Measurements from ENCODE around the gene LYRM4.

The LYRM4 gene

DNA sequence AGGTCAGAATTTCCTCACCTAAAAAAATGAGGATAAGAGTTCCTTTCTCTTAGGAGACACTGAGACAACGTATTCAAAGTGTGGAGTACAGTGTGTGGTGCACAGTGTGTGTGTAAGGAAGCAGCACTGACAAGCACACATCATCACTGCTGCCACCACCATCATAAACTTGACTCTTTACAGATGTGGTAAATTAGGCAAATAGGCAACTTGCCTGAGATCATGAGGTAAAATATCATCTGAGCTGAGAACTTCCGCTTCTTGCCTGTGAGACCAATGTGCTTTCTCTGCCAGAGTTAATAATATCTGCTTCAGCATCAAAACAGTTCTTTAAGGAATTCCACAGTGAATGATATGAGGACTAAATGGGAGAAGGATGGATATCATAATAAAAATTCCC, 52.7 kb downstream of the LYRM4 start:
- peaks cover 49% of the 10 kb centered on the region for H3K36me3 Mint-ChIP-seq
- H3K27ac Mint-ChIP-seq = peak overlapping the region; percentile 48
- H3K27me3 Mint-ChIP-seq = no peaks in the 10 kb centered on the region
- H3K4me1 Mint-ChIP-seq = peaks cover 19% of the 10 kb centered on the region
- no peak overlapping the region for H3K4me3 Mint-ChIP-seq
- no peaks in the 10 kb centered on the region for H3K9me3 Mint-ChIP-seq
- ATAC-seq = peak; percentile 86

DNA sequence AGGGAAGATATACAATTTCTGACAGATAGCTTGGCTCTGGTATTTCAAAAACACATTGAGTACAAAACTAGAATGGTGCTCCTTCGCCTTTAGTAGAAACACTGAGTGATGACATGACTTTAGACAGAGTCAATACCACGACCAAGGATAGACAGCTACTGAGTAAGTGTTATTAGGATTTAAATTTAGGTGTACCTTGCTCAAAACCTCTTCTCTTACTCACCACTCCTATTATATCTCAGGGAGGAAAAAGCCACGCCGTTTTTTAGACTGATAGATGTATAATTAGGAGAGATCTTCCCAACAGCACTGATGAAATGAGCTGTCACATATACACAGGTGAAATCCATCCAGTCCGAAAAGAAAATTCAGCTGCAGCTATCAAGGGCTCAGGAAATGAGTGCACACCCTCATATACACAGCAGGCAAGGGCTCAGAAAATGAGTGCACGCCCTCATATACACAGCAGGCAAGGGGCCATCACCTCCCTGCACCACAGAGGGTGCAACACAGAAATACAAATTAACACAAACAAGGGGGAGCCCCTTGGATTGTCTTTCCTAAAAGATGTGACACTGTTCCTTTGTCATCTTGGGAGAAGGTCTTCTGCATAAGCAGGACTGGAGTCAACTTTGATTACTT, 53.7 kb downstream of the LYRM4 start:
- H3K4me1 Mint-ChIP-seq = peaks cover 19% of the 10 kb centered on the region
- H3K4me3 Mint-ChIP-seq = no peak overlapping the region
- ATAC-seq = no peak
- H3K27me3 Mint-ChIP-seq = no peaks in the 10 kb centered on the region
- H3K27ac Mint-ChIP-seq = peak overlapping the region; percentile 48
- H3K9me3 Mint-ChIP-seq = no peaks in the 10 kb centered on the region
- H3K36me3 Mint-ChIP-seq = peaks cover 39% of the 10 kb centered on the region

DNA sequence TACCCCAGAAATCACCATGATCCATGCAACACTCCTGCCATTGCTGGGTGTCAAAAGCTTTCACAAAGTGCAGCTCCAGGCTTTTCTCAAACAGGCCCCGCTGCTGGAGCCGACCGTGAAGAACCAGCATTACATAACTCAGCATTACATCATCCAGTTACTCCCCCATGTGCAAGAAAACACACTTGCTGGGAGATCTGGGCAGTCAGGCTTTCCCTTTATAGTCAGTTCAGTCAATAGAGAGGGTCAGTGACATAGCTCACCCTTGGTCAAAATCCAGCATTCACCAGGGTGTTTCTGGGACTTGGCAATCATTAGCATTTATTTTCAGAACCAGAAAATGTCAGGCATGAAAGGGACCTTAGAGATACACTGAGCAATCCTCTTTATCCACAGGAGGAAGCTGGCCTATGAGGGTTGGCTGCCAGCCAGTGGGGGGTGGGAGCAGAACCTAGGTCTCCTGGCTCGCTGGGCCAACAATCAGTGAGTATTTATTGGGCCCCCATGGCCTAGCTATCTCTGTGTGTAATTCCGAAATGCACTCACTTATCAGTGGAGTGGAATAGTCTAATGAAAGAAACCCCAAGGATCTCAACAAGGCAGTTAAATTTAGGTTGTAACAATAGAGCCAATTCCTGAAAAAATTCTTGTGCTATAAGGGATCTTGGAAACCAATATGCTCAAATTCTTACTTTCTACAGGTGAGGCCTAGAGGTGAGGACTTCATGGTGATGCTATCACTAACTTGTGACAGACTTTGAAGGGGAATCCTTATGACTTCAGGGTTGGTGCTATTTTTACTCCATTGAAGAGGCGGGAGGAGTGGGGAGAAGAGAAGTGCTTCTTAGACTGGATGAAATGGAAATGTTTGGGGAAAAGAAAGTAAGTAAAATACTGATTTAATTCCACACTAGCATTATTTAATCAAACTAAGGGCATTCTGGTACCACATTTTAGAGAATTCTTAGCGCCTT, 54.6 kb downstream of the LYRM4 start:
- peaks cover 19% of the 10 kb centered on the region for H3K4me1 Mint-ChIP-seq
- H3K36me3 Mint-ChIP-seq = peaks cover 34% of the 10 kb centered on the region
- H3K9me3 Mint-ChIP-seq = no peaks in the 10 kb centered on the region
- no peak overlapping the region for H3K27ac Mint-ChIP-seq
- no peaks in the 10 kb centered on the region for H3K27me3 Mint-ChIP-seq
- ATAC-seq = no peak
- H3K4me3 Mint-ChIP-seq = no peak overlapping the region

DNA sequence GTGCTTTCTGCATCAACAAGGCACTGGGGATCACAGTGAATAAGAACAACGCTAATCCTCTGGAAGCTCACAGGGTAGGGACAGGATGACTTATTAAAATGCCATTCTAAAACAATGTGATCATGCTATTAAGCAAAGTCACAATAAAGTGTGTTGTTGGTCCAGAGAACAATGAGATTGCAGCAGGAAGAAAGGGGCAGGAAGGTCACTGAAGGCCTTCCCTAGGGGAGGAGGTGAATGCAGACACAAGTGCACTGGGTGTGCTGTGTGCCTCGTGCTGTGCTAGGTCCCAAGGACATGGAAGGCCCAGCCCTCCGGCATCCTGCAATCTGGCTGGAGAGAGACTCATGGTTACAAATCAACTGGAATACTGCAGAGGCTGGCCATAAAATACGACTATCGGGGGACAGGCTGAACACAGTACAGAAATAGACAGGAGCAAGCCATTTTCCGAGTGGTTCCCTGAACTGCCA, 55.7 kb downstream of the LYRM4 start:
- no peaks in the 10 kb centered on the region for H3K27me3 Mint-ChIP-seq

DNA sequence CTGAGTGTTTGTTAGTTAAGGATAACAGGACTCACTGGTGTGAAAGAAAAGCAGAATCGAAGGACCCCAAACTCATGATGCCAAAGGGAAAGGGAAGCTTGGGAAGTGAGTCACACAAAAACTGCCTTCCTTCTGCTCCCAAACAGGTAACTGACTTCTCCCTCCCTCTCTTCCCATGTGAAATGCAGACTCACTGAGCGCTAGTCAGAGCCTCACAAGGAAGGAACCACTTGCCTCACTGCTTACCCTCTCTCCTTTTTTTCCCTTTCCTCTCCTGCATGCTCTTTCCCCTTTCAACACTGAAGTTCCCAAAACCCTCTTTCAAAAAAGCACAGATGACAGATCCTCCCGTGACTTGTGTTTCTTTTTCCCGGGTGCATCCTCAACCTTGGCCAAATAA, 56.4 kb downstream of the LYRM4 start:
- no peak for ATAC-seq
- peaks cover 19% of the 10 kb centered on the region for H3K4me1 Mint-ChIP-seq
- H3K9me3 Mint-ChIP-seq = no peaks in the 10 kb centered on the region
- no peak overlapping the region for H3K4me3 Mint-ChIP-seq
- no peaks in the 10 kb centered on the region for H3K27me3 Mint-ChIP-seq
- peaks cover 26% of the 10 kb centered on the region for H3K36me3 Mint-ChIP-seq
- H3K27ac Mint-ChIP-seq = no peak overlapping the region

More for the DNA sequence above, 55.7 kb downstream of the LYRM4 start:
- H3K4me3 Mint-ChIP-seq = no peak overlapping the region
- H3K36me3 Mint-ChIP-seq = peaks cover 27% of the 10 kb centered on the region
- H3K27ac Mint-ChIP-seq = no peak overlapping the region
- no peak for ATAC-seq
- H3K4me1 Mint-ChIP-seq = peaks cover 19% of the 10 kb centered on the region
- no peaks in the 10 kb centered on the region for H3K9me3 Mint-ChIP-seq

DNA sequence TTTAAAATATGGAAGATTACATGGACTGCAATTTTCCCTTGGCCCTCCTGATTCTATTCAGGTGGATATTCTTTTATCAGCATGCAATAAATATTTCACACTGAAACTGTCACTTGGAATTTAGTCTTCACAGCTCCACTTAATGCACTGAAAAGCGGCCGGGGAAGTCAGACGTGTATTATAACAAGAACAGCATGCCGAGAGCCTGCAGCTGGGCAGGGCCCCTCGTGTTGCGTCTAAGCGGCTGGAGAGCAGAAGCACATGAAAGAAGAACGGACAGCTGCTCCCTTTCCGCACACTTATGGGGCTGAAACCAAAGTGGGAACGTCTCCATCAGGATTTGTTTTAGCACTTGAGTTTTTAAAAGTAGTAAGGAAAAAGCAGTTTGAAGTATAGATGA, 57.2 kb downstream of the LYRM4 start:
- Mint-ChIP-seq H3K9me3 (no peaks in the 10 kb centered on the region), H3K36me3 (peaks cover 33% of the 10 kb centered on the region), H3K27ac (no peak overlapping the region), H3K4me1 (peaks cover 19% of the 10 kb centered on the region), H3K27me3 (no peaks in the 10 kb centered on the region), H3K4me3 (no peak overlapping the region)
- no peak for ATAC-seq

DNA sequence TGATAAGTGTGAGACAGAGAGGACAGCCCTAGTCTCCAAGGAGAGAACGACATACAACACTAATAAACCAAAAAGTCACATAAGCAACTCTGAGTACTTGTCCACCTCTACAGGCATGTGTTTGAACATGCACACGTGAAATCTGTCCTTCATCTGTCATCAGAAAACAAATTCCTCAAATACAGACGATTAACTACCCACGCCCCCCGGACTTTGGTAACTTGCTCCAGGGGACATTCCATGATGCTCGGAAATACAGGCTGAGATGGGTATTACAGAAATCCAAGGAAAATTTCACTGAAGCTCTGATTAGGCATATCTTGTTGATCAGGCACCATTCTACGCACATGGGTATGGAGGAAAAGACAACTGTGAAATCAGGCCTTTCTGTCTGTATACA, 57.8 kb downstream of the LYRM4 start:
- Mint-ChIP-seq H3K9me3 (no peaks in the 10 kb centered on the region), H3K4me1 (peaks cover 13% of the 10 kb centered on the region), H3K27me3 (no peaks in the 10 kb centered on the region), H3K4me3 (no peak overlapping the region), H3K27ac (no peak overlapping the region), H3K36me3 (peaks cover 28% of the 10 kb centered on the region)
- no peak for ATAC-seq

DNA sequence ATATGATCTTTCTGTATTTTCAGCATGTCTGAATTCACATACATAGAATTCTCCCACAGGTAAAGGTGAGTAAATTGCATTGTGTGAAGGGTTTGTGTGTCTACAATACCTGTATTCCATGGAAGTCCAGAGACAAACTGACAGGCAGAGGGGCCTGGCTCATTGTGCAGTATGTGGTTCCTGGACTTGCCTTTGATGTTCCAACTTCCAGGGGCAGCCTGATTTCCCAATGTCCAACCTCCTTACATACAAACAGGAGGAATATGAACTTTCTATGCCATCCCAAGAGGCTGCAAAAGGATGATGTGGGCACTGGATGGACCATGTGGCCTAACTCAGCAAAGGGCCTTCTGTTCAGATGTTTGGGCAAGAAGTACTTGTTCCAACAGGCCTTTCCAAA, 58.5 kb downstream of the LYRM4 start:
- Mint-ChIP-seq H3K4me1 (peaks cover 6% of the 10 kb centered on the region), H3K36me3 (peaks cover 25% of the 10 kb centered on the region), H3K27ac (no peak overlapping the region), H3K4me3 (no peak overlapping the region), H3K27me3 (no peaks in the 10 kb centered on the region), H3K9me3 (no peaks in the 10 kb centered on the region)
- ATAC-seq = no peak

DNA sequence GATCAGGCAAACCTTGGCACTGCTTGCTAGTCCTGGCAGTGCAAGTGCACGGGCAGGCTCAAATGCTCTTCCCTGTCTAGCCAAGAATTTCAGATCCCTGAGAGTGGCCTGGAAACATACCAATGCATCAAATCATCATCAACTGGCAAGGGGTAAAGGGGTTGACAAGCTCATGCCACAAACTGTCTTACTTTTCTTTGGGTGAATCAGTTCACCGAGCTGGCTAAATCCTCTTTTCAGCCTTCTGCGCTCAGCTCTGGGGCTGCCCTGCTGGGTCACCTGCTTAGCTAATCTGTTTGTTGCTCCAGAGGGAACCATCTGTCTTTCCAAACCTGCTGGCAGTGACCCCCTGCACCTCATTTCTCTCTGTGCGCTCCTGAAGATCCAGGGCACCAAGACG, 59.5 kb downstream of the LYRM4 start:
- H3K4me3 Mint-ChIP-seq = no peak overlapping the region
- peaks cover 5% of the 10 kb centered on the region for H3K4me1 Mint-ChIP-seq
- no peaks in the 10 kb centered on the region for H3K27me3 Mint-ChIP-seq
- ATAC-seq = no peak
- H3K36me3 Mint-ChIP-seq = peaks cover 22% of the 10 kb centered on the region
- H3K9me3 Mint-ChIP-seq = no peaks in the 10 kb centered on the region
- no peak overlapping the region for H3K27ac Mint-ChIP-seq

DNA sequence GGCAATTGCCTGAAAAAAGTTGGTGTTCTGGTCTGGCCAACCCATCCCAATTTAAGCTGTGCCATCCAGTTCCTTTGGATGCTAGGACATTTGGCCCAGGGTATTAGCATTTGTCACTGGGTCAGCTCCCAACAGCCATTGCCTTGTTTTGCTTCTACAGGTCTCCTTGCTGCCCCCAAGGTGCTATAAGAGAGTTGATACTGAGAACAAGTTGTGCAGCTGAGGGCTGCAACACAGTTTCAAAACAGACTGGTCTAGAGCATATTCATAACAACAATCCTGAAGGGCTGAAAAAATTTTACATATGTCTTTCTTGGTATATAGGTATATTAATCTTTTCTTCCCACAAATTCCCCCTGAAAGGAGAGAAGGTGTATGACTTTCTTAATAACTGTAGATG, 61.0 kb downstream of the LYRM4 start:
- no peaks in the 10 kb centered on the region for H3K27me3 Mint-ChIP-seq
- ATAC-seq = no peak
- H3K27ac Mint-ChIP-seq = no peak overlapping the region
- peaks cover 26% of the 10 kb centered on the region for H3K36me3 Mint-ChIP-seq
- H3K9me3 Mint-ChIP-seq = no peaks in the 10 kb centered on the region
- H3K4me3 Mint-ChIP-seq = no peak overlapping the region
- H3K4me1 Mint-ChIP-seq = peaks cover 5% of the 10 kb centered on the region

DNA sequence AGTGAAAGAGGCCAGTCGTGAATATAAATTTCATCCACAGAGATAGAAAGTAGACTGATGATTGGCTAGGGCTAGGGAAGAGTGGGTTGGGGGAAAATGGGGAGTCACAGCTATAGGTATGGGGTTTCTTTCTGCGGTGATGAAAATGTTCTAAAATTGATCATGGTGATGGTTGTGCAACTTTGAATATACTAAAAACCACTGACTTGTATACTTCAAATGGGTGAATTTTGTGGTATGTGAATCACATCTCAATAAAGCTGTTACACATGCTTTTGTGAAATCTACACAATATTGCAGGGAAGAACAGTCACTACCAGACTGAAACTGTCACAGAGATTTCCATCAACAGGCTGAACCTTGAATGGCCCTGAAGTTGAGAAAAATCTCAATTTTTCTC, 61.5 kb downstream of the LYRM4 start:
- Mint-ChIP-seq H3K9me3 (no peaks in the 10 kb centered on the region), H3K36me3 (peaks cover 22% of the 10 kb centered on the region), H3K27me3 (no peaks in the 10 kb centered on the region), H3K4me1 (peaks cover under 1% of the 10 kb centered on the region), H3K4me3 (no peak overlapping the region), H3K27ac (no peak overlapping the region)
- ATAC-seq = no peak

DNA sequence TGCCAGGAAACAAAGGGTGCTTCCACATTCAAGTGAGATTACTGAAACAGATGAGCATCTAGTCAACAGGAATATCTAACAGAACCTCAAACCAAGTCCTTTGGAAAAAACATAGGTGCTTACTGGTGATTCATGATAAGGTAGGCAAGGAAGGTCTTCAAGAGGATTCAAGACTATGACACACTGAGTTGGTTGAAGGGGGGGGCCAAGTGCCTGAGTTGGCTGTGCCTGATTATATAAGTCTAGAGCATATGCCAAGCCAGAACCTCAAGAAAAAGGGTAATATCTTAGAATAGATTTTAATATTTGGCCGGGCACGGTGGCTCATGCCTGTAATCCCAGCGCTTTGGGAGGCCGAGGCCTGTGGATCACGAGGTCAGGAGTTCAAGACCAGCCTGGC, 63.7 kb downstream of the LYRM4 start:
- no peaks in the 10 kb centered on the region for H3K27me3 Mint-ChIP-seq
- no peaks in the 10 kb centered on the region for H3K4me1 Mint-ChIP-seq
- ATAC-seq = no peak
- H3K27ac Mint-ChIP-seq = no peak overlapping the region
- no peak overlapping the region for H3K4me3 Mint-ChIP-seq
- no peaks in the 10 kb centered on the region for H3K9me3 Mint-ChIP-seq
- H3K36me3 Mint-ChIP-seq = peaks cover 14% of the 10 kb centered on the region

DNA sequence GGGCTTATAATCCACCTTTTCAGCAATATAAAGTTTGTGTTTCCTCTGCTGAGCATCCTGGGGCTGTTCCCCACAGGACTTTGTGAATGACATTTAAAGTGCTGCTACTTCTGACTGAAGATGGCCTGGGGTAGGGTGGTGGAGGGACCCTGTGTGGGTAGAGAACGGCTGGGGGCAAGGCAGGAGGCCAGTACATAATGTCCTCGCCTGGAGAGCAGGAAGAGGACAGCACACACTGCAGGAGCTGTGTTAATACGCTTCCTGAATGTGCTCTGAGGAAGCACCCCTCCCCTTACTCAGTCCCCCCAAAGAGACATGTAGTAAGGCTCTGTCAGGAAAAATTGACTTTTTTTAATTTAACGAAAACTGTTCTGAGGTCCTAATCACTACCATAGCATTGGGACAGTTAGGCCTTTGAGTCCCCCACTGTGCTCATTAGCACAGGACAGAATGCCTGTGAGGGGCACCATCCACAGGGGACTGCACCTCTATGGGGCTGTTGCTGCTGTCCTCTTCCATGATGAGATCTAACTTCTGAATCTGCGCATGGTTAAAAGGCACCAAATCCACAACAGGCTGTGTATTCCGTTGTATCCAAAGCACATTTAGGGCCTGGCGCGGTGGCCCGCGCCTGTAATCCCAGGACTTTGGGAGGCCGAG, 68.5 kb downstream of the LYRM4 start:
- Mint-ChIP-seq H3K4me1 (no peaks in the 10 kb centered on the region), H3K9me3 (no peaks in the 10 kb centered on the region), H3K27me3 (no peaks in the 10 kb centered on the region), H3K4me3 (no peak overlapping the region), H3K27ac (no peak overlapping the region), H3K36me3 (peaks cover 17% of the 10 kb centered on the region)
- ATAC-seq = no peak

DNA sequence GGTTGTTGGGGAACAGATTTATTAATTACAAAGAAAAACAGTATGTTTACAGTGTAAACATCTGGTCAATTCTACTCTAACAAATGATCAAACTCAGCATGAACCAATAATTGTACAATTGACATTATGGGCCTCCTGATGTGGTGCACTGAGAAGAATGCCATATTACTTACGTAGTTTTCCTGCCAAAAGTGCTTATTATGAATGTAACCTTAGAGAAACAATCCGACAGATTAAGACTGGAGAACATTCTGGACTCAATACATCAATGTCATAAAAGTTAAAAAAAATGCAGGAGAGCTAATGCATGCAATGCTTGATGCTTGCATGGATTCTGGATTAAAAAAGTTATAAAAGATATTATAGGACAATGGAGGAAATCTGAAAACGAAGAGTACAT, 69.0 kb downstream of the LYRM4 start:
- H3K27ac Mint-ChIP-seq = no peak overlapping the region
- peaks cover 20% of the 10 kb centered on the region for H3K36me3 Mint-ChIP-seq
- H3K4me3 Mint-ChIP-seq = no peak overlapping the region
- H3K27me3 Mint-ChIP-seq = no peaks in the 10 kb centered on the region
- H3K9me3 Mint-ChIP-seq = no peaks in the 10 kb centered on the region
- no peak for ATAC-seq
- H3K4me1 Mint-ChIP-seq = no peaks in the 10 kb centered on the region

DNA sequence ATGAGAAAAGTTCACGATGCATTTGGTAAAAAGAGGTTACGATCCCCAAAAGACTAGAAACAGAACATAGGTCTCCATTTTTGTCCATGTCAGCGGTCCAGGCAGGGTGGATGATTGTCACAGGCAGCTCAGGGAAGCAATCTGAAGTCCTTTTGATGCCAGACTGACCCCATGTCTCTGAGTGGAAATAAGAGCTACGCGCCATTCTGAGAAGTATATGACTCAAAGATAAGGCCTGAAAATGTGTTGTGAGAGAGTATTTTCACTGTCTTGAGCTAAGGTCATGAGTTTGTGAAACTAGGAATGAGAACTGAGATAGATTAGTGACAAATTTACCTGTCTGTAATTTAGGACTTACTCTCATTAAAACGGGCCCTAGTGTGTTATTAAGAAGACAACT, 69.5 kb downstream of the LYRM4 start:
- ATAC-seq = no peak
- Mint-ChIP-seq H3K27me3 (no peaks in the 10 kb centered on the region), H3K27ac (no peak overlapping the region), H3K4me3 (no peak overlapping the region), H3K4me1 (no peaks in the 10 kb centered on the region), H3K9me3 (no peaks in the 10 kb centered on the region), H3K36me3 (peaks cover 23% of the 10 kb centered on the region)

All from stimulated activated memory B cell treated with anti-CD40 and anti-IgM and Interleukin-4, amounts not matched to agents 10 μg/mL and 1 μg/mL and 100 μg/mL, for 72 hours (primary cell).